Posterior vena cava (tissue), 2 donors: ENCODE results near the gene INPP1. TPM values are rescaled to one million over a fixed set of nuclear protein-coding genes. Genes with fewer than 3 reads are reported as not detected.
"Not testable (repeated sequence)": the region's sequence is repeated elsewhere in the genome, so short reads cannot be mapped to it uniquely, and the experiment has no call there.

Source experiments
- DNase-seq: peaks from one replicate; pipeline ENCODE4 v3.0.0-alpha.2; 2020; ENCODE audit warnings: low spot score
- intact Hi-C, 2 donors: fragments of 100-400 bp; cut with DNase I; formaldehyde crosslinking; loops; one replicate each; pipeline versions ENCODE4 v1.14.1 to v1.14.2; 2022 to 2023
- total RNA-seq, 2 donors: library from RNA; stranded (reverse); fragmentation: NEBNext Ultra II Directional; extraction: Animal tissue kit (Norgen Biotek cat#: 25700); gene quantifications; one replicate each; pipeline ENCODE4 v1.2.1, GENCODE V29; 2021
- donor health status: DM: yes; HTN: yes; CAD: no.
- donor health status: DM: yes; HTN: yes; CAD: no.

The INPP1 gene
- total RNA-seq, 2 donors from 2014 or later: 20.1 to 23.4 TPM

GRCh38 chr2:190355968-190356644 lies 12.7 kb downstream of the INPP1 start:
- intact Hi-C loops: no loop called here

GRCh38 chr2:190357600-190357999 lies 14.2 kb downstream of the INPP1 start:
- intact Hi-C loops: no loop called here
- no peak for DNase-seq

More at GRCh38 chr2:190355968-190356644, 12.7 kb downstream of the INPP1 start:
- no peak for DNase-seq

GRCh38 chr2:190358655-190359448 lies 15.5 kb downstream of the INPP1 start:
- intact Hi-C loops, DNase-seq: not testable (repeated sequence)

- no peak for DNase-seq
- intact Hi-C loops: no loop called here
Measured at GRCh38 chr2:190360561-190360960, 17.2 kb downstream of the INPP1 start.

- no peak for DNase-seq
- intact Hi-C loops: no loop called here
Measured at GRCh38 chr2:190360965-190361364, 17.6 kb downstream of the INPP1 start.

DNA sequence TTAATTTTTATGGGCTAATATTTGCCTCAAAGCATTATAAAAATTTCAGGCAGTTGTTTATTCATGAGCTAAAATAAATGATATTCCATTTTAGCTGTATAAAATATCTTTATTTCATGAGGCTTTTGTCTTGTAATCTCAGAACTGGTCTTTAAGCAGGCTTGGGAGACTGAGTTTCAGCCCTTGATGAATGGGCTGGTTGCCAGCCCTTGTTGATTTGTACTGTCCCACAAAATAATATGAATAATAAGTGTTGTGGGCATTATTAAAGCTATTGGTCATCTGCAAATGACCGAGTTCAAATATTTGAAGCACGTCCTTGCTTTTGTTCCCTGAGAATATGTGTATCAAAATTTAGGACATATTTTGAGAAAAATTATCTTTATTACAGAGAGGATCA lies 18.2 kb downstream of the INPP1 start:
- intact Hi-C loops: no loop called here
- DNase-seq: no peak

DNA sequence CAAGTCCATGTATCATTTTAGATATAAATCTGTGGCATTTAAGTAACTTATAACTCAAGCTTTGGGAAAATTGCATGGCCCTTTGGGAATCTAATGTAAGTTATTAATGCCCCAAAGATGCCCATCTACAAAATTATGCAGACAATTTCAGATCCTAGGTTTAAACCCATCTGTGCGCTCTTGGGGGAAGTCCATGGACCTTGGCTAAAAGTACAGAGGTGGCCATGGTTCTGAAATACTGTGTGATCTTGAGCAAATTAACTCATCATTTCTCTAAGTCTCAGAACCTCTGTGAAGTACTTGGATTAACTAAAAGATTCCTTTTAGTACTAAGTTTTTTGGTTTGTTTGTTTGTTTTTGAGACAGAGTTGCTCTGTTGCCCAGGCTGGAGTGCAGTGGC lies 19.5 kb downstream of the INPP1 start:
- intact Hi-C loops: no loop called here
- DNase-seq: no peak

GRCh38 chr2:190365499-190366204 lies 22.3 kb downstream of the INPP1 start:
- no peak for DNase-seq
- intact Hi-C loops: loop anchor here in 1 of 2 donors (2.0 kb wide), 1 partner anchor 41 kb away; no protein-coding TSS in a partner anchor

DNA sequence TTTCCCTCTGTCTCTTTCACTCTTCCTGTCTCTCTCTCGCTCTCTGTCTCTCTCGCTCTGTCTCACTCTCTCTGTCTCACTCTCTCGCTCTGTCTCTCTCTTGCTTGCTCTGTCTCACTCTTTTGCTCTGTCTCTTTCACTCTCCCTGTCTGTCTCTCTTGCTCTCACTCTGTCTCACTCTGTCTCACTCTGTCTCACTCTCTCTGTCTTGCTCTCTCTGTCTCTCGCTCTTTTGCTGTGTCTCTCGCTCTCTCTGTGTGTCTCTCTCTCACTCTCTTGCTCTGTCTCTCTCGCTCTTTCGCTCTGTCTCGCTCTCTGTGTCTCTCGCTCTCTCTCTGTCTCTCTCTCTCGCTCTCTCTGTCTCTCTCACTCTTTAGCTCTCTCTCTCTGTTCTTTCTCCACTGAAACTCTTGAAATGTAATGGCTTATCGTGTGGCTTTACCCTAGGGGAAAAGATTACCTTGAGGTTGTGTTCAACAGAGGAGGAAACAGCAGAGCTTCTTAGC lies 22.9 kb downstream of the INPP1 start:
- DNase-seq: no peak
- intact Hi-C loops: loop anchor here in 1 of 2 donors (2.0 kb wide), 1 partner anchor 42 kb away; no protein-coding TSS in a partner anchor

- intact Hi-C loops: loop anchor here in 1 of 2 donors (2.0 kb wide), 1 partner anchor 42 kb away; no protein-coding TSS in a partner anchor
- DNase-seq: no peak
Measured at GRCh38 chr2:190367091-190367490, 23.7 kb downstream of the INPP1 start.

DNA sequence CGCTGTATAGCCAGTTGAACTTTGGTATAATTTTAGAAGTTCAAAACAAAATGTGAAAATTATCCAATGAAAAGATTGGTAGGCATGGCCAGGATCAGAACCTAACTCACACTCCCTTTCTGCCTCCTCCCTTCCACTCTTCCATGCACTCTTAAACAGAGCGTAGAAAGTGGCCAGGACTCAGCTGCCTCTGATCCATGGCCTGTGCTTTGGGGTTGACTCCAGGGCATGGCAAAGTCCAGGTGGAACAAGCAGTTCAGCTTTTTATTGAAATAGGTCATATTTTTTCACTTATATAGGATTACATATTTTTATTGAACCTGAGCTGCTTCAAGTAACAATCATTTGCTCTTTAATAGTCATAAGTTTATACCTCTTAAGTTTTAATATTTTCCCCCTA lies 26.2 kb downstream of the INPP1 start:
- intact Hi-C loops: no loop called here
- no peak for DNase-seq

DNA sequence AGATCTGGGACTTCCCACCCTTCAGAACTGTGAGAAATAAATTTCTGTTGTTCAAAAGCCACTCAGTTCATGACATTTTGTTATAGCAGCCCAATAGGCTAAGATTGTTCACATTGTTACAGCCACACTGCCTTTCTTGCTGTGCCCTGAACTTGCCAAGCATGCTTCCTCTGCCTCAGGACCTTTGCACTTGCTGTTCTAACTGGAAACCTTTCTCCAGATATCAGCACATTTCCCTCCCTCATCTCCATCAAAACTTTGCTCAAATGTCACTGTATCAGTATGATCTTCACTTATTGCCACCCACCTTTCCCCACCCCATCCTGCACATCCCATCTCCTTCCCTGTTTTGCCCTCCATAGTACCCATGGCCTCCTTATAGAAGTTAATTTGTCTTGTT lies 32.7 kb downstream of the INPP1 start:
- intact Hi-C loops: no loop called here
- no peak for DNase-seq

- intact Hi-C loops: no loop called here
- no peak for DNase-seq
Measured at GRCh38 chr2:190376591-190377245, 33.3 kb downstream of the INPP1 start.

- intact Hi-C loops: no loop called here
- no peak for DNase-seq
Measured at GRCh38 chr2:190378880-190379237, 35.5 kb downstream of the INPP1 start.

- no peak for DNase-seq
- intact Hi-C loops: no loop called here
Measured at GRCh38 chr2:190379249-190379964, 36.0 kb downstream of the INPP1 start.

- intact Hi-C loops: no loop called here
- DNase-seq: no peak
Measured at GRCh38 chr2:190380962-190381412, 37.6 kb downstream of the INPP1 start.

GRCh38 chr2:190382851-190383250 lies 39.5 kb downstream of the INPP1 start:
- DNase-seq: no peak
- intact Hi-C loops: no loop called here

DNA sequence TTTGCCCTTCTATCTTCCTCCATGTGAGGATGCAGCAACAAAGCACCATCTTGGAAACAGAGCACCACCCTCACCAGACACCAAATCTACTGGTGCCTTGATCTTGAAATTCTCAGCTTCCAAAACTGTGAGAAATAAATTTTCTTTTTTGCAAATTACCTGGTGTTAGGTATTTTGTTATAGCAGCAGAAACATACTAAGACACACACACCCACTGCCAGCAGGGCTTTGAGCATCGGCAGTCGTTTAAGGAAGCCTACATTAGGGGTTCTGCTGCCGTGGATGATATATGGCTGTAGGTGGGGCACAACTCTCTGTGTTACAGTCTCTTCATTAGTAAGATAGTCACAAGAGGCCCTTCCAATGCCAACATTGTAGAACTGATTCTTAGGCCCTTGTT lies 44.0 kb downstream of the INPP1 start:
- DNase-seq: no peak
- intact Hi-C loops: no loop called here

DNA sequence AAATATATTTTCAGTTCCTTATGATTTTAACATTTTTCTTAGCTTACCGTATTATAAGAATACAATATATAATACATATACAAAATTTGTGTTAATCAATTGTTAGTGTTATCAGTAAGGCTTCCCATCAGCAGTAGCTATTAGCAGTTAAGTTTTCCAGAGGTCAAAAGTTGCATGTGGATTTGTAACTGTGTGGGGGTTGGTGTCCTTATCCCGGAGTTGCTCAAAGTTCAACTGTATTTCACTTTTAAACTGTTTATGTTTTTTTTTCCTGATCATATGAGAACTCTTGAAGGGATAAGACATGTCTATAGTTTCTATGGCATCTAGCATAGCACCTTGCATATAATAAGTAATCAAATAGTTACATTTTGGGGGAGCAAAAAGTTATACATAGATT lies 52.9 kb downstream of the INPP1 start:
- intact Hi-C loops: no loop called here

More for the DNA sequence above, 52.9 kb downstream of the INPP1 start:
- DNase-seq: no peak
